HG02678 (cell line): ENCODE results near the gene CABLES2.
"Not testable (repeated sequence)": the region's sequence is repeated elsewhere in the genome, so short reads cannot be mapped to it uniquely, and the experiment has no call there.

ENCODE experiments used
- ATAC-seq: cut with Tn5 transposase; IDR thresholded peaks from one replicate; pipeline ENCODE4 v1.9.1; 2021; ENCODE audit warnings: mild to moderate bottlenecking, moderate library complexity; ENCODE audit not compliant: unreplicated experiment

CABLES2 gene

GRCh38 chr20:62437496-62437895 is 30.4 kb upstream of the CABLES2 start:
- no peak for ATAC-seq

GRCh38 chr20:62436692-62437091 is 29.6 kb upstream of the CABLES2 start:
- no peak for ATAC-seq

- ATAC-seq = no peak
Observed at GRCh38 chr20:62433658-62434497, 26.8 kb upstream of the CABLES2 start.

GRCh38 chr20:62430866-62431447 is 23.9 kb upstream of the CABLES2 start:
- no peak for ATAC-seq

GRCh38 chr20:62430311-62430853 is 23.3 kb upstream of the CABLES2 start:
- ATAC-seq = no peak

GRCh38 chr20:62429455-62430310 is 22.6 kb upstream of the CABLES2 start:
- no peak for ATAC-seq

GRCh38 chr20:62428396-62429295 is 21.6 kb upstream of the CABLES2 start:
- ATAC-seq = no peak

- ATAC-seq = no peak
Observed at GRCh38 chr20:62428002-62428372, 20.9 kb upstream of the CABLES2 start.

- ATAC-seq = no peak
Observed at GRCh38 chr20:62427172-62428001, 20.3 kb upstream of the CABLES2 start, which contains the start of gene RBBP8NL. RBBP8NL (minus strand) TSS chr20:62427539; CDS start chr20:62419647, 7,892 bp downstream.

GRCh38 chr20:62426699-62427131 is 19.6 kb upstream of the CABLES2 start:
- no peak for ATAC-seq

- ATAC-seq = not testable (repeated sequence)
Observed at GRCh38 chr20:62426059-62426348, 18.9 kb upstream of the CABLES2 start.

- ATAC-seq = no peak
Observed at GRCh38 chr20:62425281-62426058, 18.4 kb upstream of the CABLES2 start.

- ATAC-seq = no peak
Observed at GRCh38 chr20:62424249-62425107, 17.4 kb upstream of the CABLES2 start.

GRCh38 chr20:62423326-62423706 is 16.2 kb upstream of the CABLES2 start:
- ATAC-seq = no peak

- ATAC-seq = no peak
Observed at GRCh38 chr20:62422636-62423325, 15.7 kb upstream of the CABLES2 start.

GRCh38 chr20:62421716-62421990 is 14.6 kb upstream of the CABLES2 start:
- ATAC-seq = no peak
